Stimulated activated naive CD8-positive, alpha-beta T cell treated with anti-CD3 and anti-CD28 coated beads, Interleukin-15, Interleukin-2, amounts not matched to agents 100 ng/mL and 50 ng/mL, for 24 hours (primary cell): ENCODE measurements around the gene GPR26.

Experiments
- H3K27ac Mint-ChIP-seq: one replicate; pipeline ENCODE4 v1.8.0; 2021; ENCODE audit warnings: mild to moderate bottlenecking, mixed read lengths
- H3K27me3 Mint-ChIP-seq: one replicate; pipeline ENCODE4 v1.8.0; 2021; ENCODE audit warnings: mixed read lengths
- H3K36me3 Mint-ChIP-seq: one replicate; pipeline ENCODE4 v1.8.0; 2021; ENCODE audit warnings: low read depth, mixed read lengths
- H3K4me1 Mint-ChIP-seq: one replicate; pipeline ENCODE4 v1.8.0; 2021; ENCODE audit warnings: low read depth, mixed read lengths
- H3K4me3 Mint-ChIP-seq: one replicate; pipeline ENCODE4 v1.8.0; 2021; ENCODE audit warnings: mild to moderate bottlenecking, mixed read lengths
- H3K9me3 Mint-ChIP-seq: one replicate; pipeline ENCODE4 v1.8.0; 2021; ENCODE audit warnings: mixed read lengths

The GPR26 gene

GRCh38 chr10:123744224-123744536 is 78.0 kb downstream of the GPR26 start:
- H3K27ac Mint-ChIP-seq, result no peak overlapping the region
- no peaks in the 10 kb centered on the region for H3K9me3 Mint-ChIP-seq
- peaks cover 13% of the 10 kb centered on the region for H3K27me3 Mint-ChIP-seq
- no peaks in the 10 kb centered on the region for H3K4me1 Mint-ChIP-seq
- H3K4me3 Mint-ChIP-seq, result no peak overlapping the region
- no peaks in the 10 kb centered on the region for H3K36me3 Mint-ChIP-seq
